Stimulated activated CD8-positive, alpha-beta memory T cell treated with anti-CD3 and anti-CD28 coated beads, Interleukin-15, amount 100 ng/mL, for 1 hour (primary cell): Measurements from ENCODE around the gene ZFP82.

ENCODE experiments used
- DNase-seq: peaks from one replicate; pipeline ENCODE4 v3.0.0-alpha.2; 2020; ENCODE audit warnings: low read depth

ZFP82 gene

DNA sequence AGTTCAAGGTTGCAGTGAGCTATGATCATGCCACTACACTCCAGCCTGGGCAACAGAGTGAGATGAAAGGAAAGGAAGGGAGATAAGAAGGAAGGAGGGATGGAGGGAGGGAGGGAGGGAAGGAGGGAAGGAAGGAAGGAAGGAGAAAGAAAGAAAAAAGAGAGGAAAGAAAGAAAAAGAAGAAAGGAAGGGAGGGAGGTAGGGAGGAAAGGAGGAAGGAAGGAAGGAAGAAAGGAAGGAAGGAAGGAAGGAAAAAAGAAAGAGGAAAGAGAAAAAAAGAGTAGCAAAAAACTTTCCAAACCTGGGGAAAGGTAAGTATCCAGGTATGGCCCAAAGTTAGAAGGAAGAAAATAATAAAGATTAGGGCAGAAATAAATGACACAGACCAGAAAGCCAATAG is 46.6 kb downstream of the ZFP82 start:
- DNase-seq: no peak

DNA sequence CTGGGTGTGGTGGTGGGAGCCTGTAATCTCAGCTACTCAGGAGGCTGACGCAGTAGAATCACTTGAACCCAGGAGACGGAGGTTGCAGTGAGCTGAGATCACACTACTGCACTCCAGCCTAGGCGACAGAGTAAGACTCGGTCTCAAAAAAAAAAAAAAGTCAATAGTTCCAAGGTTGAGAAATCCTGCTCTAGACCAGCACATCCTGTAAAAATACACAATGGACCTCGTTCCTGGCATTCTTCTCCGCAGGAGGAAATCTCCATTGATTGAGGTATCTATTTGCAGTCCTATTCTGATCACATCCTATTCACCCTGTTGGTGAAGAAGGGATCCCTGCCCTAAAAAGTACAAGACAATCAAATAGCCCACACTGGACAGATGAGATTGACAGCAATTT is 54.6 kb downstream of the ZFP82 start:
- DNase-seq: no peak
